Heart left ventricle (tissue), 16 donors: ENCODE data around the gene CD300LG. TPM values are rescaled to one million over a fixed set of nuclear protein-coding genes. Genes with fewer than 3 reads are reported as not detected.

ENCODE experiments used
- ATAC-seq, 4 donors: fragments of 200-7000 bp; cut with Tn5 transposase; one replicate each; pipeline ENCODE4 v1.9.1; 2020 to 2022; ENCODE audit warnings: moderate library complexity in 4 of 4, mild to moderate bottlenecking in 3 of 4, moderate number of reproducible peaks in 1 of 4
- DNase-seq, 5 donors: peaks; one replicate each; pipeline ENCODE4 v3.0.0-alpha.2; 2020
- H3K27ac ChIP-seq, 12 donors: fragments of 200-600 bp; sonication (generic) in 4 of 12; one replicate each; pipeline versions ENCODE4 v1.5.0 to v1.8.0; 2016 to 2022; ENCODE audit warnings: mild to moderate bottlenecking in 2 of 12
- H3K27me3 ChIP-seq, 9 donors: fragments of 200-600 bp; sonication (generic) in 2 of 9; one replicate each; pipeline versions ENCODE4 v1.5.1 to v1.8.0; 2016 to 2022; ENCODE audit warnings: mild to moderate bottlenecking in 3 of 9
- H3K36me3 ChIP-seq, 9 donors: fragments of 200-600 bp; sonication (generic) in 2 of 9; one replicate each; pipeline versions ENCODE4 v1.5.0 to v1.8.0; 2018 to 2022; ENCODE audit warnings: mild to moderate bottlenecking in 2 of 9
- H3K4me1 ChIP-seq, 12 donors: fragments of 200-600 bp; sonication (generic) in 4 of 12; one replicate each; pipeline versions ENCODE4 v1.5.0 to v1.8.0; 2016 to 2022; ENCODE audit warnings: mild to moderate bottlenecking in 3 of 12
- H3K4me3 ChIP-seq, 12 donors: fragments of 200-600 bp; sonication (generic) in 4 of 12; one replicate each; pipeline versions ENCODE4 v1.5.0 to v1.8.0; 2017 to 2022; ENCODE audit warnings: mild to moderate bottlenecking in 9 of 12, moderate library complexity in 4 of 12
- H3K9me3 ChIP-seq, 12 donors: fragments of 200-600 bp; sonication (generic) in 4 of 12; one replicate each; pipeline versions ENCODE4 v1.5.0 to v1.8.0; 2016 to 2022; ENCODE audit warnings: mild to moderate bottlenecking in 1 of 12
- CTCF ChIP-seq, 12 donors: fragments of 200-600 bp; sonication (generic) in 4 of 12; IDR thresholded peaks; one replicate each; pipeline versions ENCODE4 v1.5.0 to v1.8.0; 2018 to 2022; ENCODE audit warnings: antibody characterized with exemption in 12 of 12, mild to moderate bottlenecking in 5 of 12
- POLR2A ChIP-seq, 2 donors: fragments of 450-650 bp; IDR thresholded peaks; one replicate each; pipeline ENCODE4 v1.6.1; 2017; ENCODE audit warnings: antibody characterized with exemption in 2 of 2, mild to moderate bottlenecking in 2 of 2, moderate library complexity in 2 of 2
- WGBS, 4 donors: extraction: QIAGEN DNeasy Blood & Tissue Kit in 2 of 4; methylation state at CpG; one replicate each; pipeline versions ENCODE4 v1.1.5 to v1.1.7; 2013 to 2018; 5-methylcytosine and 5-hydroxymethylcytosine counted together
- intact Hi-C, 10 donors: fragments of 100-400 bp; cut with DNase I; formaldehyde crosslinking; loops; one replicate each; pipeline versions ENCODE4 v1.11.1 to v1.14.2; 2022
- polyA plus RNA-seq, 2 donors: library from polyadenylated mRNA; stranded (reverse); fragments of 200-250 nt; gene quantifications; one replicate each; pipeline ENCODE4 v1.2.3, GENCODE V29; 2013
- total RNA-seq, 9 donors: library from RNA; depleted of rRNA in 2 of 9; stranded (reverse); fragments of >200 nt in 2 of 9; fragmentation: NEBNext Ultra II Directional in 3 of 9; extraction: Animal tissue kit (Norgen Biotek cat#: 25700) in 3 of 9; gene quantifications; one replicate each; pipeline versions ENCODE4 v1.1.0 to v1.2.4, GENCODE V29; 2016 to 2023
- donor health status: ischemic (EF 13 %, LVEDD 7.1; RV severe dilation, severe dysfunction).
- donor health status: healthy with polysubstance abuse.
- donor health status: DM: no; HTN: yes; CAD: no.
- donor health status: DM: no; HTN: no; CAD: no.
- donor health status: ischemic (EF 25% LVEDD 6.9; RV normal size, moderate dysfunction).
- donor health status: ischemic (EF 25% LVEDD 5.7; RV mildly dilated, moderate dysfunction).
- donor health status: healthy.
- donor health status: DM: yes; HTN: yes; CAD: no.
- donor health status: ischemic (EF 35%, LVEDD 5.7; RV mildly dilated, moderate dysfunction).
- donor health status: nonischemic (EF 11% LVEDD 7.7; RV severe dilation, severe dysfunction).
- donor health status: DM: yes; HTN: yes; CAD: no.
- donor health status: PGD.
- donor health status: ischemic (EF 29% LVEDD 5.4; RV normal size, mild dysfunction).
- donor health status: nonischemic (EF 23%, LVEDD 6.1; RV moderate dilation, normal function).

The CD300LG gene
- total and polyA plus RNA-seq, 11 donors: 7.3 to 85.8 (median 19.9) TPM

GRCh38 chr17:43801844-43802243, 45.1 kb upstream of the CD300LG start:
- intact Hi-C loops: no loop called here
- DNase-seq: no peak
- Histone ChIP-seq H3K4me1 (no peaks in the 10 kb centered on the region), H3K27ac (no peak overlapping the region), H3K9me3 (no peaks in the 10 kb centered on the region), H3K36me3 (peaks cover 0 to 65% (median 26%) of the 10 kb centered on the region in 9 donors), H3K4me3 (no peak overlapping the region), H3K27me3 (no peaks in the 10 kb centered on the region)
- 73 to 87% (median 82%) methylated on average over 3 of the region's 3 CpGs for WGBS, 4 donors
- TF ChIP-seq POLR2A (IDR thresholded peaks at IDR 0.05) (no peak), CTCF (IDR thresholded peaks at IDR 0.05) (no peak)
- no peak for ATAC-seq

GRCh38 chr17:43803758-43804157, 43.2 kb upstream of the CD300LG start:
- no peaks in the 10 kb centered on the region for H3K9me3 ChIP-seq
- intact Hi-C loops: no loop called here
- no peak overlapping the region for H3K27ac ChIP-seq
- H3K36me3 ChIP-seq: peaks cover 0 to 82% (median 39%) of the 10 kb centered on the region in 9 donors
- H3K4me3 ChIP-seq: no peak overlapping the region
- WGBS, 4 donors: 60 to 72% (median 64%) methylated on average over 4 of the region's 4 CpGs
- ATAC-seq (no peak), DNase-seq (no peak)
- TF ChIP-seq CTCF (IDR thresholded peaks at IDR 0.05) (no peak), POLR2A (IDR thresholded peaks at IDR 0.05) (no peak)
- H3K27me3 ChIP-seq: no peaks in the 10 kb centered on the region
- H3K4me1 ChIP-seq: no peaks in the 10 kb centered on the region

- TF ChIP-seq CTCF (IDR thresholded peaks at IDR 0.05) (no peak), POLR2A (IDR thresholded peaks at IDR 0.05) (no peak)
- no peak for ATAC-seq
- DNase-seq: no peak
- Histone ChIP-seq H3K4me1 (no peaks in the 10 kb centered on the region), H3K4me3 (no peak overlapping the region), H3K27ac (no peak overlapping the region), H3K27me3 (no peaks in the 10 kb centered on the region), H3K9me3 (no peaks in the 10 kb centered on the region), H3K36me3 (peaks cover 0 to 96% (median 46%) of the 10 kb centered on the region in 9 donors)
- intact Hi-C loops: no loop called here
Observed at GRCh38 chr17:43805117-43805516, 41.9 kb upstream of the CD300LG start.

- 93 to 97% (median 95%) methylated on average over 4 of the region's 4 CpGs for WGBS, 4 donors
- H3K36me3 ChIP-seq: peaks cover 3 to 96% (median 53%) of the 10 kb centered on the region in 9 donors
- intact Hi-C loops: no loop called here
Observed at GRCh38 chr17:43808076-43808475, 38.9 kb upstream of the CD300LG start.

More at GRCh38 chr17:43808076-43808475, 38.9 kb upstream of the CD300LG start:
- Histone ChIP-seq H3K9me3 (no peaks in the 10 kb centered on the region), H3K27ac (no peak overlapping the region), H3K4me1 (no peaks in the 10 kb centered on the region), H3K27me3 (no peaks in the 10 kb centered on the region), H3K4me3 (no peak overlapping the region)
- no peak for DNase-seq
- no peak for TF ChIP-seq POLR2A (IDR thresholded peaks at IDR 0.05)
- no peak for TF ChIP-seq CTCF (IDR thresholded peaks at IDR 0.05)
- no peak for ATAC-seq
